Activated T-cell treated with anti-CD3 and anti-CD28 coated beads, Interleukin-2, amount 50 U/mL, for 72 hours (primary cell): ENCODE results near the gene C1orf105. TPM values are rescaled to one million over a fixed set of nuclear protein-coding genes. Genes with fewer than 3 reads are reported as not detected.

Source experiments
- ATAC-seq, 2 donors: fragments of 150-1000 bp; cut with Tn5 transposase; replicated peaks in 1 of 2; 2 replicates each; pipeline ENCODE4 v1.10.0; 2021; ENCODE audit warnings: moderate library complexity in 2 of 2, mild to moderate bottlenecking in 1 of 2
- DNase-seq, 2 donors: peaks; one replicate each; pipeline ENCODE4 v3.0.0; 2021 to 2022; ENCODE audit warnings: mixed read lengths in 1 of 2
- H3K27ac Mint-ChIP-seq: one replicate; pipeline ENCODE4 v1.8.0; 2022; ENCODE audit warnings: mild to moderate bottlenecking, moderate library complexity, mixed read lengths
- H3K27me3 Mint-ChIP-seq: one replicate; pipeline ENCODE4 v1.8.0; 2022; ENCODE audit warnings: low read depth, mixed read lengths
- H3K36me3 Mint-ChIP-seq, 2 donors: one replicate each; pipeline ENCODE4 v1.8.0; 2022; ENCODE audit warnings: mixed read lengths in 2 of 2, mild to moderate bottlenecking in 1 of 2; ENCODE audit not compliant: insufficient read depth in 2 of 2
- H3K4me1 Mint-ChIP-seq: one replicate; pipeline ENCODE4 v1.8.0; 2022; ENCODE audit warnings: low read depth, mixed read lengths
- H3K4me3 Mint-ChIP-seq, 2 donors: one replicate each; pipeline ENCODE4 v1.8.0; 2022; ENCODE audit warnings: mild to moderate bottlenecking in 2 of 2, mixed read lengths in 2 of 2, moderate library complexity in 2 of 2
- H3K9me3 Mint-ChIP-seq, 2 donors: one replicate each; pipeline ENCODE4 v1.8.0; 2022; ENCODE audit warnings: mixed read lengths in 2 of 2
- total RNA-seq, 2 donors: library from RNA; stranded (reverse); gene quantifications; one replicate each; pipeline ENCODE4 v1.2.3, GENCODE V29; 2022

Gene C1orf105
- total RNA-seq, 2 donors from 2014 or later, result not detected

DNA sequence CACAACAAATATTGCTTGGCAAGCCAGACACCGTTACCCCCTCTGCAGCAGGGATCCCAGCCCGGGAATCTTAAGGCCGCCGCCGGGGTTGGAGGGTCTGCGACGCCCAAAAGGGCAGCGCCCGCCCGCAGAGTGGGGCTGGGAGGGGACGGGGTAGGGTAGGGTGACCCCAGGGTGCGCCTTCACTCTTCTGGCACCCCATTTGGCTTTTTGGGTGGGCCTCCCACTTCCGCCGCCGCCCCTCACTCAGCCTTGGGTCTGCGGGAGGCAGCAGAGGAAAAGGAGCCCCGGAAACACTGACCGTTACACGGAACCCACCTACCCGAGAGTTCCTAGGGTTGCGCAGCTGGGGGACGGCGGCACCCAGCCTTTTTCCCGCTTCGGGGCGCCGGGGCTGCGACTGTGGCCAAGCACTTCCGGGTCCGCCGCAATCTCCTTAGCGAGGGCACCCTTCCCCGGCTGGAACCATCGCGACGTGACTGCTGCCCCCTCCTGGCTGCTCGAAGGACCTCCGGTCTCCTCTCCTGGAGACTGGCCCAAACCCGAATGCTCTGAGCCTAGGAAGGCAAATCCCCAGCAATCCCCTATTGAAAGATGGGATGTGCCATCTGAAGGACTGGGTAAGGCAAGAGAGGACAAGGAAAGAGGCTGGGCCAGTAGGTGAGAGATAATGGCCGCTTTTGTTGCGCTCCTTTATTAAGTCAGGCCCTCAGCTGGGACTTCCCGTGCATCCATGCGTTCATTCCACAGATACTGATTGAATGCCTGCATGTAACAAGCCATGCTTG, 23.4 kb downstream of the C1orf105 start, which contains the start of gene PIGC:
Gene PIGC, minus strand, starts transcription at position 404 of the 788 bp plus-strand sequence. CDS start 1,447 bp downstream, outside the sequence.
- H3K36me3 Mint-ChIP-seq, result peaks cover 8 to 10% of the 10 kb centered on the region in 2 donors
- H3K27ac Mint-ChIP-seq, result peak within 1 kb of the TSS; percentile 97
- H3K4me3 Mint-ChIP-seq, result peak within 1 kb of the TSS; percentile 89 to 96
- no peaks in the 10 kb centered on the region for H3K9me3 Mint-ChIP-seq
- no peaks in the 10 kb centered on the region for H3K27me3 Mint-ChIP-seq
- peaks cover 37% of the 10 kb centered on the region for H3K4me1 Mint-ChIP-seq
- DNase-seq (peak; percentile 94 to 95), ATAC-seq (peak; percentile 100)

DNA sequence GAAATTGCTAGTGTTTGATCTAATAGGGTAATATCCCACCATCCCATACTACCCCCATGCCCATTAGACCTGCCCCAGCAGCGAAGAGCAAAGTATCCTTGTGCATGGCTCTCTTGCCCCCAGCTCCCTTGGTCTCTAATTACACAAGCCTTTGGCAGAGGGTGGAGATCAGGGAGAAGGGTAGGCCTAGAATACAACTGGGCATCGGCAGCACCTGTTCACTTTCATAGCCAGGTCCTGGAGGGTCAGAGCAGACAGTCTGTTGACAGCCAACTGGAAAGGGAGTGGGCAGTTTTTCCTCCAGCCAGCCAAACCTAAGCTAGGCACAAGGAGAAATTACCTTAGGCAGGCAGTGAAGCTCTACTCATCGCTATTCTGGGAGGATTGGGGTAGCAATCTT, 26.1 kb downstream of the C1orf105 start:
- DNase-seq (no peak), ATAC-seq (no peak)
- H3K36me3 Mint-ChIP-seq, result peaks cover 8 to 9% of the 10 kb centered on the region in 2 donors
- no peak overlapping the region for H3K27ac Mint-ChIP-seq
- H3K4me3 Mint-ChIP-seq, result no peak overlapping the region
- H3K9me3 Mint-ChIP-seq, result no peaks in the 10 kb centered on the region
- H3K4me1 Mint-ChIP-seq, result peaks cover 50% of the 10 kb centered on the region
- H3K27me3 Mint-ChIP-seq, result no peaks in the 10 kb centered on the region

DNA sequence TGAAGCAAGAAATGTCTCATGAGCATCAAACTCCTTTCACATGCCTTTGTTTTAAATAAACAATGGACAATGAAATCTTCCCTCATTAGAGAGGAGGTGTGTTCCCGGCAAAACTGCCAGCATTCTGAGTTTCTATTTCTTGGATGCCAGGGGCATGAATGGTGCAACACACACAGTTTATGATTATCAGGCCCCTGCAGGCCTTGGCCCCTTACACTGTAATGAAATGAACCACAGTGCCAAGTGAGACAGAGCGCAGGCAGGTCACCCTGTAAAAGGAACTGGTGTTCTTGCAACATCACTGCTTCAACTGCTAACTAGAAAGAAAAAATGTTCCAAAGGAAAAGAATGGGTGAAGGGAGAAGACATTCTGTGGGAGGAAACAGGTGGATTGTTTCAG, 27.2 kb downstream of the C1orf105 start:
- ATAC-seq, result no peak

DNA sequence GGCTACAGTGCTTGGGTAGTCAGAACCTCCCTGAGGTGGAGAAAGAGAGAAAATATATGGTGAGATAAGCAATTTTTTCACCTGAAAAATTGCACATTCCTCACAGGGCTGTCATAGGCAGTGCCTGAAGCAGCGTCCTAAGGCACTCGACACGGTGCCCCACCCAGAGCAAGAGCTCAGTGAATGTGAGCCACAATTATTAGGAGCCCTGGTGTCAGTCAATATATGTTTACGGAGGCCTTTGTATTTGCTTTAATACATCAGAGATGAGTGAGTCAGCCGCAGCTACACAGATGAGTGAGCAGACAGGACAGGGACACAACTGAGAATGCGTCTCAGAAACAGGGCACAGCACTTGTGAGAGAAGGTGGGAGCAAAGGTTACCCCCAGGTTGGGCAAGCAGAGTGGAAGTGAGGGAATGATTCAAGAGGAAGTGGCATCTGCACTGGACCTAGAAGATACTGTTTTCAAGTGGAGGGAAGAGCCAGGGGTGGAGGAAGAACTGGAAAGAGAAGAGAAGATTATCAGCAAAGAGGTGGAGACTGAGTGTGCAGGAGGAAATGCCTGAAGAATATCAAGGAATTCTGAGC, 28.6 kb downstream of the C1orf105 start:
- peak; percentile 26 to 52 for ATAC-seq
- Mint-ChIP-seq H3K4me1 (peaks cover 37% of the 10 kb centered on the region), H3K27ac (no peak overlapping the region), H3K9me3 (no peaks in the 10 kb centered on the region), H3K36me3 (no peaks in the 10 kb centered on the region), H3K4me3 (peak overlapping the region; percentile 2 to 3), H3K27me3 (peaks cover under 1% of the 10 kb centered on the region)
- DNase-seq, result peak; percentile 19 to 21

More for the DNA sequence above, 27.2 kb downstream of the C1orf105 start:
- H3K27me3 Mint-ChIP-seq, result no peaks in the 10 kb centered on the region
- no peaks in the 10 kb centered on the region for H3K36me3 Mint-ChIP-seq
- no peaks in the 10 kb centered on the region for H3K9me3 Mint-ChIP-seq
- DNase-seq, result no peak
- no peak overlapping the region for H3K4me3 Mint-ChIP-seq
- H3K27ac Mint-ChIP-seq, result no peak overlapping the region
- H3K4me1 Mint-ChIP-seq, result peaks cover 39% of the 10 kb centered on the region

GRCh38 chr1:172449585-172450523, 29.4 kb downstream of the C1orf105 start:
- Mint-ChIP-seq H3K27me3 (peaks cover 8% of the 10 kb centered on the region), H3K36me3 (no peaks in the 10 kb centered on the region), H3K9me3 (no peaks in the 10 kb centered on the region), H3K4me1 (peaks cover 33% of the 10 kb centered on the region), H3K4me3 (peak overlapping the region in 1 of 2 donors; percentile 12), H3K27ac (no peak overlapping the region)
- DNase-seq (peak; percentile 31 to 50), ATAC-seq (peak; percentile 64 to 73)

DNA sequence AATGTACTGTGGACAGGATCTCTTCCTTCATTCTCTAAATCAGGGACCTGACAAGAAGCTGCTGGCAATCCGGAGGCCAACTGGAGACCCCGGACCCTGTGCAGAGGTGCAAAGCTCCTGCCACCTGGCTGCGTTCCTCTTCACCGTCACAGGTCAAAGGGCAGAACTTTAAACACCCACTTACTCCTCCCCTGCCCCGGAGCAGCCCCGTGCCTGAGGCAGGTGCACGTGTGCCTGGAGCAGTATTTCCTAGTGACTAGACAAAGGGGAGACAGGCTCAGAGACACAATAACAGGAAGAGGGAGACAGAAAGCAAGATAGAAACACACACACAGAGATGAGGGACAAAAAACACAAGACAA, 30.0 kb downstream of the C1orf105 start:
- Mint-ChIP-seq H3K27me3 (peaks cover 12% of the 10 kb centered on the region), H3K27ac (no peak overlapping the region), H3K4me1 (peaks cover 33% of the 10 kb centered on the region), H3K36me3 (no peaks in the 10 kb centered on the region), H3K9me3 (no peaks in the 10 kb centered on the region), H3K4me3 (peak overlapping the region in 1 of 2 donors; percentile 12)
- ATAC-seq (no peak), DNase-seq (no peak)

- ATAC-seq, result peak; percentile 72 to 77
- Mint-ChIP-seq H3K4me1 (peaks cover 33% of the 10 kb centered on the region), H3K27ac (no peak overlapping the region)
Observed at GRCh38 chr1:172451002-172451443, 30.5 kb downstream of the C1orf105 start.

DNA sequence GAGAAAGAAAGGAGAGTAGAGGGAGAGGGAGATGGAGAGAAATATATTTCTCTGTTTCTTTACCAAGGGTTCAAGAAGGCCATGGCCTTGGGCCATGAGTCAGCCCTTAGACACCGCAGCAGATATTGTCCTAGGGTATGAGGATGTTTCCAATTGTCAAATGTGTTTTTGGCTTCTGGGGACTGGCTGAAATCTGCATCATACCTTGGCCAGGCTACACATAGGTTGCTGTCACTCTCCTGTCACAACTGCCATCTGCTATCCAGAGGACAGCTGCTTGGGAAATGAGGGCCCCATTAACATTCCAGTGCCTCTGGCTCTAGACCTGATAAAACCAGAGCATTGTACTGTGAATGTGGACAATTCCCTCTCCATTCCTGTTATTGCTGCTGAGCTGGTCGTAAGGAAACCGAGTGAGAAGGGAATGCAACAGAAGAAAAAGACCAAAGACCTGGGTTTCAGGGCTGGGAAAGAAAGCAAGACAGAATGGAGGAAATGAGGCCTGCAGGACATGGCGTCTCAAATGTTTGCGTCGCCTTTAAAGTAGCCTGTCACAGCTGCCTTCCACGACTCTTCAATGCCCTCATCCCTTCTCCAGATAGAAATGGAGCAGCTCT, 32.2 kb downstream of the C1orf105 start:
- no peaks in the 10 kb centered on the region for H3K9me3 Mint-ChIP-seq
- H3K36me3 Mint-ChIP-seq, result no peaks in the 10 kb centered on the region
- H3K27me3 Mint-ChIP-seq, result peaks cover 12% of the 10 kb centered on the region
- no peak overlapping the region for H3K27ac Mint-ChIP-seq
- H3K4me1 Mint-ChIP-seq, result peaks cover 33% of the 10 kb centered on the region
- ATAC-seq, result no peak
- H3K4me3 Mint-ChIP-seq, result no peak overlapping the region
- DNase-seq, result no peak

More at GRCh38 chr1:172451002-172451443, 30.5 kb downstream of the C1orf105 start:
- Mint-ChIP-seq H3K9me3 (no peaks in the 10 kb centered on the region), H3K27me3 (peaks cover 12% of the 10 kb centered on the region), H3K4me3 (no peak overlapping the region), H3K36me3 (no peaks in the 10 kb centered on the region)
- peak; percentile 18 to 23 for DNase-seq

DNA sequence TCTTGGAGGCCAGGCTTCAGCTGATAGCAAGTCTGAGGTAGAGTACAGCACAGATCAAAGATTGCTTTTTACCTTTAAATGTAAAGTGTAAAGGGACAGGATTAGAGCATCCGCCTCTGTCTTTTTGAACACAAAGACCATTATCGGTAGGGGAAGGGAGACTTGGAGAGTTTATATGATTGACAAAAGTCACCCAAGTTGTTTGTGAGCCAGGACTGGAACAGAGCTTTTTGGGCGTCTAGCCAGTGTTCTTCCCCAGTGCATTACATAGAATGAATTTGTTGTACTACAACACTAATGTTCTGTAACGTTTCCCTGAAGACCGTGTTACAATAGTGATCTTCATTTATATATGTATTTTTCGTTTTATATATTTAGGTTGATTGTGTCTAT, 32.7 kb downstream of the C1orf105 start:
- Mint-ChIP-seq H3K4me3 (no peak overlapping the region), H3K27me3 (peaks cover 12% of the 10 kb centered on the region), H3K27ac (no peak overlapping the region), H3K4me1 (peaks cover 33% of the 10 kb centered on the region), H3K36me3 (no peaks in the 10 kb centered on the region), H3K9me3 (no peaks in the 10 kb centered on the region)
- ATAC-seq (no peak), DNase-seq (no peak)

GRCh38 chr1:172453607-172454006, 33.1 kb downstream of the C1orf105 start:
- H3K27me3 Mint-ChIP-seq, result peaks cover 12% of the 10 kb centered on the region
- no peak overlapping the region for H3K4me3 Mint-ChIP-seq
- DNase-seq, result no peak
- no peaks in the 10 kb centered on the region for H3K9me3 Mint-ChIP-seq
- no peaks in the 10 kb centered on the region for H3K36me3 Mint-ChIP-seq
- no peak for ATAC-seq
- H3K4me1 Mint-ChIP-seq, result peaks cover 33% of the 10 kb centered on the region
- no peak overlapping the region for H3K27ac Mint-ChIP-seq

DNA sequence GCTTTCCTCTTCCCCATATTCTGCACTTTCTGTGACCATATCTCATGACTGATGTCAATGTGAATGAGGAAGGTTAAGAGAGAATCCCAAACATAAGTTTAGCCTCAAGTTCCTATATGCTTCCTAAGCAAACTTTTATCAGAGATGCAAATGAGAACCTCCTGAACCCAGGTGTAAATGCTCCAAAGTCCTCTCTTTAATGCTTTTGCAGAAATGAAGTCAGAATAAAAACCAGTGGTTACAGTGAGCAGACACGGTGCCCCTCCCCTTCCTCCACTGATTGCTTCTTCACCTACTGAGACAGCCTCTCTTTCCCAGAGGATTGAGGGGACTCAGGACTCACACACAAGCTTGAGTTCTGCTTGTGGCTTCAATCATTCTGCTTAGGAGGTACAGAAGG, 35.0 kb downstream of the C1orf105 start:
- ATAC-seq (no peak), DNase-seq (no peak)
- Mint-ChIP-seq H3K4me1 (peaks cover 16% of the 10 kb centered on the region), H3K4me3 (no peak overlapping the region), H3K9me3 (no peaks in the 10 kb centered on the region), H3K27me3 (peaks cover 12% of the 10 kb centered on the region), H3K27ac (no peak overlapping the region), H3K36me3 (no peaks in the 10 kb centered on the region)

- Mint-ChIP-seq H3K27ac (no peak overlapping the region), H3K27me3 (peaks cover 12% of the 10 kb centered on the region), H3K4me1 (peaks cover 7% of the 10 kb centered on the region), H3K36me3 (no peaks in the 10 kb centered on the region), H3K4me3 (no peak overlapping the region), H3K9me3 (no peaks in the 10 kb centered on the region)
- no peak for ATAC-seq
- DNase-seq, result no peak
Observed at GRCh38 chr1:172456344-172456769, 35.9 kb downstream of the C1orf105 start.
